Measurements from ENCODE around the gene SLX9.

GRCh38 chr21:44942566-44942965 lies 2.7 kb downstream of the SLX9 start:
- TF ChIP-seq CTCF (IDR thresholded peaks at IDR 0.05) (no peak), POLR2A (IDR thresholded peaks at IDR 0.05; ENCODE audit: low read depth) (no peak), POLR2AphosphoS5 (IDR thresholded peaks at IDR 0.05) (no peak), EP300 (IDR thresholded peaks at IDR 0.05) (no peak)

Data from esophagus muscularis mucosa (tissue), 4 donors.